ENCODE data around the gene SELPLG.

Gene SELPLG

DNA sequence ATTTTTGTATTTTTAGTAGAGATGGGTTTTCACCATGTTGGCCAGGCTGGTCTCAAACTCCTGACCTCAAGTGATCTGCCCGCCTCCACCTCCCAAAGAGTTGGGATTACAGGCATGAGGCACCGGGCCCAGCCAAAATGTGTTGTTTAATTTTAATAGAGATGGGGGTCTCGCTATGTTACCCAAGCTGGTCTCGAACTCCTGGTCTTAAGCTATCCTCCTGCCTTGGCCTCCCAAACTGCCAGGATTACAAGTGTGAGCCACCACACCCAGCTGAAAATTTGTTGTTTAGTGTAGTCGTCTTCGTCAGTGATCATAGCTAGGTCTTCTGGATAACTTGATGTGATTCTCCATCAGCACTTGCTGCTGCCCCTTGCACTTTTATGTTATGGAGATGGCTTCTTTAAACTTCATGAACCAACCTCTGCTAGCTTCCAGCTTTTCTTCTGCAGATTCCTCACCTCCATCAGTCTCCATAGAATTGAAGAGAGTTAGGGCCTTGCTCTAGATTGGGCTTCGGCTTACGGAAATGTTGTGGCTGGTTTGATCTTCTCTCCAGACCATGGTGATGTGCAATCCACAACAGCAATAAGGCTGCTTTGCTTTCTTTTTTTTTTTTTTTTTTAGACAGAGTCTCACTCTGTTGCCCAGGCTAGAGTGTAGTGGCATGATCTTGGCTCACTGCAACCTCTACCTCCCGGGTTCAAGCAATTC is 58.3 kb downstream of the SELPLG start:
- TF ChIP-seq SIN3A (IDR thresholded peaks at IDR 0.05; ENCODE audit: borderline replicate concordance, insufficient read depth, low read length): no peak
- TF ChIP-seq POLR2AphosphoS5 (IDR thresholded peaks at IDR 0.05; ENCODE audit: low read depth, low read length): no peak
- no peak for TF ChIP-seq REST (IDR thresholded peaks at IDR 0.05; ENCODE audit: insufficient read depth in 1 of 2, low read depth in 2 of 2, low read length in 2 of 2)
- TF ChIP-seq TAF1 (IDR thresholded peaks at IDR 0.05; ENCODE audit: borderline replicate concordance, insufficient read depth, low read length): no peak
- TF ChIP-seq FOXP2 (optimal IDR thresholded peaks at IDR 0.05; ENCODE audit: borderline replicate concordance, extremely low read depth, extremely low read length, insufficient read depth): no peak

DNA sequence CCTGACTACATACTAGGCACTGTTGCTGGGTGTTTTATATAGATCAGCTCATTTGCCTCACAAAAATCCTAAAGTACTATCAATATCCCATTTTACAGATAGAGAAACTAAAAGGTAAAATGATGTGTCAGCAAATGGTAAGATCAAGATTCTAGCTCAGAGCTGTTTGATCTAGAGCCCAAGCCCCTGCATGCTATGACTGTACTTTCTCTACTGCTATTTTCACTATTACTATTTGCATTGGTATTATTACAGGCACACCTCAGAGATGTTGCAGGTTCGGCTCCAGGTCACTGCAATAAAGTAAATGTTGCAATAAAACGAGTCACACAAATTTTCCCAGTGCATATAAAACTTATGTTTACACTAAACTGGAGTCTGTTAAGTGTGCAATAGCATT is 60.4 kb downstream of the SELPLG start:
- TF ChIP-seq SIN3A (IDR thresholded peaks at IDR 0.05; ENCODE audit: borderline replicate concordance, insufficient read depth, low read length): no peak
- no peak for TF ChIP-seq FOXP2 (optimal IDR thresholded peaks at IDR 0.05; ENCODE audit: borderline replicate concordance, extremely low read depth, extremely low read length, insufficient read depth)
- TF ChIP-seq TAF1 (IDR thresholded peaks at IDR 0.05; ENCODE audit: borderline replicate concordance, insufficient read depth, low read length): no peak
- TF ChIP-seq POLR2AphosphoS5 (IDR thresholded peaks at IDR 0.05; ENCODE audit: low read depth, low read length): no peak
- TF ChIP-seq REST (IDR thresholded peaks at IDR 0.05; ENCODE audit: insufficient read depth in 1 of 2, low read depth in 2 of 2, low read length in 2 of 2): no peak

- TF ChIP-seq FOXP2 (optimal IDR thresholded peaks at IDR 0.05; ENCODE audit: borderline replicate concordance, extremely low read depth, extremely low read length, insufficient read depth): no peak
Observed at GRCh38 chr12:108572166-108572790, 61.4 kb downstream of the SELPLG start.
